Stimulated activated CD4-positive, alpha-beta T cell treated with anti-CD3 and anti-CD28 coated beads, Interleukin-1b, Interleukin-23, amount 100 ng/mL, for 24 hours (primary cell): ENCODE data around the gene ANKRD29.
"Not testable (repeated sequence)": the region's sequence is repeated elsewhere in the genome, so short reads cannot be mapped to it uniquely, and the experiment has no call there.

ENCODE experiments used
- DNase-seq, 4 experiments: peaks; one replicate each; pipeline ENCODE4 v3.0.0-alpha.2; 2020; ENCODE audit warnings: low read depth in 4 of 4, low spot score in 1 of 4

ANKRD29 gene

GRCh38 chr18:23563377-23564043, 99.2 kb downstream of the ANKRD29 start:
- DNase-seq: no peak

DNA sequence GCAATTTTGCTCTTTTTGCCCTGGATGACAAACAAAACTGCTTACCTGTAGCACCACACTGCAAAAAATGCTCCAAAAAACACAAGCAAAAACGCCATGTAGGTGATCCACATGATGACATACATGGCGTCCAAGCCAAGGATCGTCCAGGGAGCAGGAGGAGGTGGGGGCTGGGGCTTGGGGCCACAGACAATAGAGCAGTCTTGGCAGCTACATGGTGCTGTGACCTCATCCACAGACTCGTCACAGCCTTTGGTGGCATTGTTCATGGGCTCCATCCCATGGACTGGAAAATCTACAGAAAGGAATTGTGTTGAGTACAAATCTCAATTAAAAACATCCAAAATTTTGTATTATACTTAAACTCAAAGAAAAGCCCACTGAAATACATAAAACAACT, 102.5 kb downstream of the ANKRD29 start:
- no peak for DNase-seq

- not testable (repeated sequence) for DNase-seq
These were observed 105.2 kb downstream of the ANKRD29 start for GRCh38 chr18:23557511-23557910.

- no peak for DNase-seq
These were observed 106.4 kb downstream of the ANKRD29 start for GRCh38 chr18:23556145-23556780.

GRCh38 chr18:23553887-23554286, 108.8 kb downstream of the ANKRD29 start:
- no peak for DNase-seq

- no peak for DNase-seq
These were observed 110.2 kb downstream of the ANKRD29 start for GRCh38 chr18:23552505-23552904.

GRCh38 chr18:23551978-23552377, 110.7 kb downstream of the ANKRD29 start:
- DNase-seq: no peak

DNA sequence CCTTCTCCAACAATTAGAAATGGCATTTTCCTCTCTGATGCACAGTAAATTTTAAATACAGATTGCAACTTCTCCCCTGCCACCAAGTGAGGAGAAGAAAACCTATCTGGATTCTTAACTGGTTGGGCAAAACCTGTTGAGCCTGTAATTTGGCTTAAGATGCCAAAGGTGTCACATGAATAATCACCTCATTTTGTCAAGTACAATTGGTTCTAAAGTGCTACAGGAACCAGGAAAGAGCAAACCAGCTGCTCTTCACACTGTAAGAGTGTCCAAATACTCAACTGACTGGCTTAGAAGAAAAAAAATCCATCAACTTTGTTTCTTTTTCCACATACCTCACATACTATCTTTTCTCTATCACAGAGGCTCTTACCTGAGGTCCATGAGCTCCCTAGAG, 111.8 kb downstream of the ANKRD29 start:
- no peak for DNase-seq
